ENCODE results near the gene ANKRD2.

Gene ANKRD2

GRCh38 chr10:97532935-97533671 lies 39.5 kb upstream of the ANKRD2 start:
- Histone ChIP-seq H3K4me3 (ENCODE audit: low read depth in 1 of 2, low read length in 2 of 2) (no peak overlapping the region), H2AFZ (ENCODE audit: low read depth, low read length) (no peak overlapping the region), H3K4me2 (ENCODE audit: insufficient read depth, low read length) (no peak overlapping the region), H3K27ac (ENCODE audit: low read length) (no peak overlapping the region), H4K20me1 (ENCODE audit: insufficient read depth, low read length) (no peaks in the 10 kb centered on the region; the same call in 1 of the 2 replicates), H3K27me3 (ENCODE audit: insufficient read depth, low read length, poor library complexity) (no peaks in the 10 kb centered on the region), H3K9me3 (ENCODE audit: insufficient read depth, low read length, severe bottlenecking) (no peaks in the 10 kb centered on the region), H3K36me3 (ENCODE audit: insufficient read depth, low read length) (no peaks in the 10 kb centered on the region), H3K79me2 (ENCODE audit: insufficient read depth, low read length) (no peaks in the 10 kb centered on the region), H3K4me1 (ENCODE audit: insufficient read depth, low read length) (no peaks in the 10 kb centered on the region), H3K9ac (ENCODE audit: low read depth, low read length) (no peak overlapping the region)
- DNase-seq = no peak
- no peak for TF ChIP-seq CTCF (IDR thresholded peaks at IDR 0.05; ENCODE audit: borderline replicate concordance, extremely low read depth, low read length, poor library complexity, severe bottlenecking)
- no peak for ATAC-seq (ENCODE audit: insufficient read depth, low read depth)

GRCh38 chr10:97533888-97534287 lies 38.7 kb upstream of the ANKRD2 start:
- H3K79me2 ChIP-seq (ENCODE audit: insufficient read depth, low read length) = no peaks in the 10 kb centered on the region
- no peak overlapping the region for H3K9ac ChIP-seq (ENCODE audit: low read depth, low read length)
- H3K4me1 ChIP-seq (ENCODE audit: insufficient read depth, low read length) = no peaks in the 10 kb centered on the region
- H3K36me3 ChIP-seq (ENCODE audit: insufficient read depth, low read length) = no peaks in the 10 kb centered on the region
- H3K4me3 ChIP-seq (ENCODE audit: low read depth in 1 of 2, low read length in 2 of 2) = no peak overlapping the region
- no peak for DNase-seq
- no peak overlapping the region for H3K4me2 ChIP-seq (ENCODE audit: insufficient read depth, low read length)
- no peaks in the 10 kb centered on the region for H3K27me3 ChIP-seq (ENCODE audit: insufficient read depth, low read length, poor library complexity)
- H3K9me3 ChIP-seq (ENCODE audit: insufficient read depth, low read length, severe bottlenecking) = no peaks in the 10 kb centered on the region
- no peak overlapping the region for H2AFZ ChIP-seq (ENCODE audit: low read depth, low read length)
- H3K27ac ChIP-seq (ENCODE audit: low read length) = no peak overlapping the region
- no peak for TF ChIP-seq CTCF (IDR thresholded peaks at IDR 0.05; ENCODE audit: borderline replicate concordance, extremely low read depth, low read length, poor library complexity, severe bottlenecking)
- no peak for TF ChIP-seq EZH2 (IDR thresholded peaks at IDR 0.05; ENCODE audit: borderline replicate concordance, low read depth, low read length, severe bottlenecking)
- H4K20me1 ChIP-seq (ENCODE audit: insufficient read depth, low read length) = no peaks in the 10 kb centered on the region; the same call in 1 of the 2 replicates
- no peak for ATAC-seq (ENCODE audit: insufficient read depth, low read depth)

GRCh38 chr10:97534746-97535367 lies 37.7 kb upstream of the ANKRD2 start:
- Histone ChIP-seq H3K4me1 (ENCODE audit: insufficient read depth, low read length) (no peaks in the 10 kb centered on the region), H3K27ac (ENCODE audit: low read length) (no peak overlapping the region)
- peak; percentile 21 for DNase-seq

More at GRCh38 chr10:97534746-97535367, 37.7 kb upstream of the ANKRD2 start:
- no peaks in the 10 kb centered on the region for H3K27me3 ChIP-seq (ENCODE audit: insufficient read depth, low read length, poor library complexity)
- no peaks in the 10 kb centered on the region for H3K9me3 ChIP-seq (ENCODE audit: insufficient read depth, low read length, severe bottlenecking)
- no peak overlapping the region for H3K4me2 ChIP-seq (ENCODE audit: insufficient read depth, low read length)
- peak; percentile 69; the same call in 2 of the 3 replicates for ATAC-seq (ENCODE audit: insufficient read depth, low read depth)
- no peaks in the 10 kb centered on the region; the same call in 1 of the 2 replicates for H4K20me1 ChIP-seq (ENCODE audit: insufficient read depth, low read length)
- H3K9ac ChIP-seq (ENCODE audit: low read depth, low read length) = no peak overlapping the region
- H3K79me2 ChIP-seq (ENCODE audit: insufficient read depth, low read length) = no peaks in the 10 kb centered on the region
- no peak overlapping the region for H3K4me3 ChIP-seq (ENCODE audit: low read depth in 1 of 2, low read length in 2 of 2)
- peak; percentile 64 for TF ChIP-seq CTCF (IDR thresholded peaks at IDR 0.05; ENCODE audit: borderline replicate concordance, extremely low read depth, low read length, poor library complexity, severe bottlenecking)
- TF ChIP-seq EZH2 (IDR thresholded peaks at IDR 0.05; ENCODE audit: borderline replicate concordance, low read depth, low read length, severe bottlenecking) = no peak
- H2AFZ ChIP-seq (ENCODE audit: low read depth, low read length) = no peak overlapping the region
- no peaks in the 10 kb centered on the region for H3K36me3 ChIP-seq (ENCODE audit: insufficient read depth, low read length)

Data from DND-41 (cell line).